Ascending aorta (tissue), 2 donors: ENCODE data around the gene ANO6. TPM values are rescaled to one million over a fixed set of nuclear protein-coding genes. Genes with fewer than 3 reads are reported as not detected.
A peak's percentile ranks its signal among the peaks of the same experiment; 100 is the strongest.

Experiments
- DNase-seq, 2 donors: peaks; one replicate each; pipeline ENCODE4 v3.0.0-alpha.2; 2019; ENCODE audit warnings: low spot score in 2 of 2
- H3K27ac ChIP-seq, 2 donors: fragments of 200-600 bp; sonication (generic); one replicate each; pipeline ENCODE4 v1.5.1; 2016 to 2017; ENCODE audit warnings: mild to moderate bottlenecking in 1 of 2
- H3K27me3 ChIP-seq: fragments of 200-600 bp; sonication (generic); one replicate; pipeline ENCODE4 v1.5.1; 2017
- H3K36me3 ChIP-seq, 2 donors: fragments of 200-600 bp; sonication (generic); one replicate each; pipeline ENCODE4 v1.5.1; 2016
- H3K4me1 ChIP-seq, 2 donors: fragments of 200-600 bp; sonication (generic); one replicate each; pipeline ENCODE4 v1.5.1; 2016 to 2017; ENCODE audit warnings: mild to moderate bottlenecking in 1 of 2
- H3K4me3 ChIP-seq, 2 donors: fragments of 200-600 bp; sonication (generic); one replicate each; pipeline ENCODE4 v1.5.1; 2016 to 2017; ENCODE audit warnings: mild to moderate bottlenecking in 1 of 2
- H3K9me3 ChIP-seq, 2 donors: fragments of 200-600 bp; sonication (generic); one replicate each; pipeline ENCODE4 v1.5.1; 2016
- intact Hi-C: fragments of 100-400 bp; cut with DNase I; formaldehyde crosslinking; loops from one replicate; pipeline ENCODE4 v1.15.1; 2023
- total RNA-seq: library from RNA; depleted of rRNA; stranded (reverse); fragments of >200 nt; gene quantifications from one replicate; pipeline ENCODE4 v1.1.0, GENCODE V29; 2016
- TF ChIP-seq, protein P1 (sequence below), 3 experiments: fragments of 200-600 bp in 2 of 3; fragments of 450-650 bp in 1 of 3; sonication (generic) in 2 of 3; IDR thresholded peaks; one replicate each; pipeline ENCODE4 v1.5.1; 2016 to 2019; ENCODE audit warnings: antibody characterized with exemption in 3 of 3, mild to moderate bottlenecking in 1 of 3, moderate library complexity in 1 of 3

ANO6 gene
- total RNA-seq, 1 donor from 2014 or later: 49.6 TPM

- intact Hi-C loops: no loop called here
- Histone ChIP-seq H3K4me1 (no peaks in the 10 kb centered on the region), H3K9me3 (no peaks in the 10 kb centered on the region), H3K27ac (no peak overlapping the region), H3K4me3 (no peak overlapping the region), H3K27me3 (no peaks in the 10 kb centered on the region), H3K36me3 (peaks cover 17 to 48% of the 10 kb centered on the region in 2 donors)
- TF ChIP-seq, protein P1, sequence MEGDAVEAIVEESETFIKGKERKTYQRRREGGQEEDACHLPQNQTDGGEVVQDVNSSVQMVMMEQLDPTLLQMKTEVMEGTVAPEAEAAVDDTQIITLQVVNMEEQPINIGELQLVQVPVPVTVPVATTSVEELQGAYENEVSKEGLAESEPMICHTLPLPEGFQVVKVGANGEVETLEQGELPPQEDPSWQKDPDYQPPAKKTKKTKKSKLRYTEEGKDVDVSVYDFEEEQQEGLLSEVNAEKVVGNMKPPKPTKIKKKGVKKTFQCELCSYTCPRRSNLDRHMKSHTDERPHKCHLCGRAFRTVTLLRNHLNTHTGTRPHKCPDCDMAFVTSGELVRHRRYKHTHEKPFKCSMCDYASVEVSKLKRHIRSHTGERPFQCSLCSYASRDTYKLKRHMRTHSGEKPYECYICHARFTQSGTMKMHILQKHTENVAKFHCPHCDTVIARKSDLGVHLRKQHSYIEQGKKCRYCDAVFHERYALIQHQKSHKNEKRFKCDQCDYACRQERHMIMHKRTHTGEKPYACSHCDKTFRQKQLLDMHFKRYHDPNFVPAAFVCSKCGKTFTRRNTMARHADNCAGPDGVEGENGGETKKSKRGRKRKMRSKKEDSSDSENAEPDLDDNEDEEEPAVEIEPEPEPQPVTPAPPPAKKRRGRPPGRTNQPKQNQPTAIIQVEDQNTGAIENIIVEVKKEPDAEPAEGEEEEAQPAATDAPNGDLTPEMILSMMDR (IDR thresholded peaks at IDR 0.05): no peak
- DNase-seq: no peak
These were observed 217.6 kb downstream of the ANO6 start for GRCh38 chr12:45433441-45433868.

DNA sequence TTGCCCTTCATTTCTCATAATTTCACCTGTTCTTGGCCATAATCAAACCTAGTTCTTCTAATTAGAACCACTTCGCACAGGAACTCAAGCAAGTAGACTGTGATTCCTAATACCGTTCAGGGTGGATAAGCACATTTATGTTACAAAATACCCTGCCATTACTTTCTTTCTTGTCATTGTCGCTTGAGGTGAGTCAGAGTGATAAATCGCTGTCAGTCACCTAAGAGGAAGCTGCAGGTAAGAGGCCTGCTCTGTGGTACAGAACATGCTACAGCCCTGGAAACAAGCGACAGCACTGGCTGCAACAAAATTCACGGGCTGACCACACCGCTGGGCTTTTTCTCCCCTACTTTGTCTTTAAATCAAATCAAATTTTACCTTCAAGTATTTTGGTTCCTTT lies 218.2 kb downstream of the ANO6 start:
- DNase-seq: no peak
- Histone ChIP-seq H3K4me3 (no peak overlapping the region), H3K36me3 (peaks cover 17 to 43% of the 10 kb centered on the region in 2 donors), H3K27ac (no peak overlapping the region), H3K9me3 (no peaks in the 10 kb centered on the region), H3K27me3 (no peaks in the 10 kb centered on the region), H3K4me1 (no peaks in the 10 kb centered on the region)
- intact Hi-C loops: no loop called here
- TF ChIP-seq, protein P1 (IDR thresholded peaks at IDR 0.05): no peak

- no peak for DNase-seq
- Histone ChIP-seq H3K4me3 (no peak overlapping the region), H3K4me1 (no peaks in the 10 kb centered on the region), H3K9me3 (no peaks in the 10 kb centered on the region), H3K27ac (peak overlapping the region in 1 of 2 donors; percentile 0), H3K36me3 (peaks cover 6 to 23% of the 10 kb centered on the region in 2 donors), H3K27me3 (no peaks in the 10 kb centered on the region)
- TF ChIP-seq, protein P1 (IDR thresholded peaks at IDR 0.05): no peak
- intact Hi-C loops: no loop called here
These were observed 220.2 kb downstream of the ANO6 start for GRCh38 chr12:45435945-45436710.

DNA sequence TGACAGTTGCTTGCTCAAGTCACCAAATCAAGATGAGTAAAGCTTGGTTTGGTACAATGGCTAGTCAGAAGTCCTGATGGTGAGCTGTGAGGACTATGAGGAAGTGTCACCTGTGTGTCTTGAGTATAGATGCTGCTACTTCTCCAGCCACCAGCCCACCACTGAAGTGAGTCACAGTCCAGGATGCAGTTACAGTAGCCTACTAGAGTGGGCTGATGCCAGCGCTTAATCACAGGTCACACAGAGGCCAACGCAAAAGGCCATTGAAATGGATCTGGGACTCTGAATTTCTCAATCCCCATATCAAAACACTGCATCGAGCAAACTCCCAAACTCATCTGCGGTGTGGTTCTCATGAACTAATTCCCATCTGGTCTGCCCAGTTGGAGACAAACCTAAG lies 223.1 kb downstream of the ANO6 start:
- Histone ChIP-seq H3K27ac (no peak overlapping the region), H3K4me3 (no peak overlapping the region), H3K27me3 (no peaks in the 10 kb centered on the region), H3K4me1 (no peaks in the 10 kb centered on the region), H3K36me3 (no peaks in the 10 kb centered on the region), H3K9me3 (peaks cover 0 to 11% of the 10 kb centered on the region in 2 donors)
- intact Hi-C loops: no loop called here
- TF ChIP-seq, protein P1 (IDR thresholded peaks at IDR 0.05): no peak
- no peak for DNase-seq

GRCh38 chr12:45446013-45446412 lies 230.1 kb downstream of the ANO6 start:
- Histone ChIP-seq H3K27me3 (no peaks in the 10 kb centered on the region), H3K4me3 (no peak overlapping the region), H3K36me3 (no peaks in the 10 kb centered on the region), H3K9me3 (peaks cover 4 to 27% of the 10 kb centered on the region in 2 donors), H3K27ac (no peak overlapping the region), H3K4me1 (no peaks in the 10 kb centered on the region)
- TF ChIP-seq, protein P1 (IDR thresholded peaks at IDR 0.05): no peak
- no peak for DNase-seq
- intact Hi-C loops: no loop called here
